ENCODE results near the gene RASSF5. TPM values are rescaled to one million over a fixed set of nuclear protein-coding genes. Genes with fewer than 3 reads are reported as not detected.

RASSF5 gene
- total RNA-seq, 2 experiments from 2014 or later, result 257 to 258 TPM

- Mint-ChIP-seq H3K27ac (no peak overlapping the region), H3K36me3 (ENCODE audit: low read depth) (peaks cover 9% of the 10 kb centered on the region), H3K4me3 (no peak overlapping the region), H3K9me3 (no peaks in the 10 kb centered on the region), H3K4me1 (ENCODE audit: low read depth) (no peaks in the 10 kb centered on the region), H3K27me3 (ENCODE audit: low read depth) (no peaks in the 10 kb centered on the region)
- CTCF ChIA-PET, result interaction anchor here (0.7 to 8.7 kb wide), 47 partner anchors 7 to 492 kb away, joined by 3 to 93 read pairs (median 4); partner anchors contain the start of genes DYRK3 and IKBKE
- intact Hi-C loops (cut with micrococcal nuclease), result loop anchor here (1.0 to 10.0 kb wide), 9 partner anchors 17 to 495 kb away; partner anchors contain the start of genes DYRK3 and RASSF5
- DNase-seq, result peak; percentile 87
Observed at GRCh38 chr1:206489980-206490770, 17.2 kb upstream of the RASSF5 start.

- no peaks in the 10 kb centered on the region for H3K27me3 Mint-ChIP-seq (ENCODE audit: low read depth)
- intact Hi-C loops (cut with micrococcal nuclease), result loop anchor here (1.0 to 10.0 kb wide), 9 partner anchors 16 to 494 kb away; partner anchors contain the start of genes DYRK3 and RASSF5
- no peaks in the 10 kb centered on the region for H3K4me1 Mint-ChIP-seq (ENCODE audit: low read depth)
- DNase-seq, result no peak
- peaks cover 9% of the 10 kb centered on the region for H3K36me3 Mint-ChIP-seq (ENCODE audit: low read depth)
- H3K4me3 Mint-ChIP-seq, result no peak overlapping the region
- no peaks in the 10 kb centered on the region for H3K9me3 Mint-ChIP-seq
- CTCF ChIA-PET, result interaction anchor here (0.6 to 8.7 kb wide), 39 partner anchors 8 to 507 kb away, joined by 3 to 93 read pairs (median 4); no protein-coding TSS in a partner anchor
- peak overlapping the region; percentile 39 for H3K27ac Mint-ChIP-seq
Observed at GRCh38 chr1:206490771-206491405, 16.4 kb upstream of the RASSF5 start.

- H3K36me3 Mint-ChIP-seq (ENCODE audit: low read depth), result peaks cover 9% of the 10 kb centered on the region
- no peaks in the 10 kb centered on the region for H3K27me3 Mint-ChIP-seq (ENCODE audit: low read depth)
- H3K4me1 Mint-ChIP-seq (ENCODE audit: low read depth), result peaks cover 7% of the 10 kb centered on the region
- intact Hi-C loops (cut with micrococcal nuclease), result loop anchor here (2.0 to 10.0 kb wide), 6 partner anchors 15 to 493 kb away; partner anchors contain the start of gene RASSF5
- no peak for DNase-seq
- no peak overlapping the region for H3K4me3 Mint-ChIP-seq
- H3K27ac Mint-ChIP-seq, result peak overlapping the region; percentile 39
- no peaks in the 10 kb centered on the region for H3K9me3 Mint-ChIP-seq
- CTCF ChIA-PET, result interaction anchor here (0.9 to 8.7 kb wide), 12 partner anchors 8 to 172 kb away, joined by 3 to 93 read pairs (median 6); no protein-coding TSS in a partner anchor
Observed at GRCh38 chr1:206491616-206492015, 15.7 kb upstream of the RASSF5 start.

- Mint-ChIP-seq H3K4me3 (no peak overlapping the region), H3K36me3 (ENCODE audit: low read depth) (peaks cover 9% of the 10 kb centered on the region), H3K4me1 (ENCODE audit: low read depth) (peaks cover 9% of the 10 kb centered on the region), H3K27ac (no peak overlapping the region), H3K9me3 (no peaks in the 10 kb centered on the region), H3K27me3 (ENCODE audit: low read depth) (no peaks in the 10 kb centered on the region)
- no peak for DNase-seq
- intact Hi-C loops (cut with micrococcal nuclease), result loop anchor here (5.0 to 10.0 kb wide), 3 partner anchors 235 to 492 kb away; no protein-coding TSS in a partner anchor
- CTCF ChIA-PET, result interaction anchor here (0.6 to 8.7 kb wide), 4 partner anchors 14 to 171 kb away, joined by 3 to 93 read pairs (median 8); no protein-coding TSS in a partner anchor
Observed at GRCh38 chr1:206492589-206492988, 14.7 kb upstream of the RASSF5 start.

- Mint-ChIP-seq H3K27ac (no peak overlapping the region), H3K4me3 (no peak overlapping the region), H3K9me3 (no peaks in the 10 kb centered on the region), H3K4me1 (ENCODE audit: low read depth) (peaks cover 9% of the 10 kb centered on the region), H3K27me3 (ENCODE audit: low read depth) (no peaks in the 10 kb centered on the region), H3K36me3 (ENCODE audit: low read depth) (peaks cover 9% of the 10 kb centered on the region)
- no peak for DNase-seq
- CTCF ChIA-PET, result interaction anchor here (0.6 to 8.7 kb wide), 7 partner anchors 12 to 170 kb away, joined by 3 to 93 read pairs (median 4); partner anchors contain the start of gene IKBKE
- intact Hi-C loops (cut with micrococcal nuclease), result loop anchor here (5.0 to 10.0 kb wide), 3 partner anchors 234 to 492 kb away; no protein-coding TSS in a partner anchor
Observed at GRCh38 chr1:206493279-206493678, 14.1 kb upstream of the RASSF5 start.

- H3K9me3 Mint-ChIP-seq, result no peaks in the 10 kb centered on the region
- H3K4me3 Mint-ChIP-seq, result no peak overlapping the region
- no peaks in the 10 kb centered on the region for H3K27me3 Mint-ChIP-seq (ENCODE audit: low read depth)
- peaks cover 9% of the 10 kb centered on the region for H3K36me3 Mint-ChIP-seq (ENCODE audit: low read depth)
- DNase-seq, result no peak
- CTCF ChIA-PET, result interaction anchor here (0.8 to 8.7 kb wide), 5 partner anchors 11 to 169 kb away, joined by 4 to 93 read pairs (median 7); partner anchors contain the start of gene RASSF5
- peak overlapping the region; percentile 11 for H3K27ac Mint-ChIP-seq
- intact Hi-C loops (cut with micrococcal nuclease), result loop anchor here (10.0 kb wide), 1 partner anchor 490 kb away; no protein-coding TSS in a partner anchor
- H3K4me1 Mint-ChIP-seq (ENCODE audit: low read depth), result peaks cover 9% of the 10 kb centered on the region
Observed at GRCh38 chr1:206495011-206495461, 12.3 kb upstream of the RASSF5 start.

GRCh38 chr1:206495493-206496046, 11.8 kb upstream of the RASSF5 start:
- CTCF ChIA-PET, result interaction anchor here (0.8 to 8.7 kb wide), 5 partner anchors 11 to 168 kb away, joined by 4 to 93 read pairs (median 7); partner anchors contain the start of gene RASSF5

GRCh38 chr1:206496131-206496793, 11.1 kb upstream of the RASSF5 start:
- CTCF ChIA-PET, result interaction anchor here (0.8 to 8.7 kb wide), 6 partner anchors 10 to 168 kb away, joined by 3 to 93 read pairs (median 6); partner anchors contain the start of gene RASSF5

More at GRCh38 chr1:206495493-206496046, 11.8 kb upstream of the RASSF5 start:
- Mint-ChIP-seq H3K27me3 (ENCODE audit: low read depth) (no peaks in the 10 kb centered on the region), H3K9me3 (no peaks in the 10 kb centered on the region), H3K4me3 (no peak overlapping the region), H3K36me3 (ENCODE audit: low read depth) (peaks cover 9% of the 10 kb centered on the region), H3K4me1 (ENCODE audit: low read depth) (peaks cover 9% of the 10 kb centered on the region), H3K27ac (no peak overlapping the region)
- intact Hi-C loops (cut with micrococcal nuclease), result loop anchor here (10.0 kb wide), 1 partner anchor 489 kb away; no protein-coding TSS in a partner anchor
- DNase-seq, result no peak

GRCh38 chr1:206497363-206497762, 10.0 kb upstream of the RASSF5 start:
- no peaks in the 10 kb centered on the region for H3K27me3 Mint-ChIP-seq (ENCODE audit: low read depth)
- H3K9me3 Mint-ChIP-seq, result no peaks in the 10 kb centered on the region
- no peak for DNase-seq
- no peak overlapping the region for H3K4me3 Mint-ChIP-seq
- CTCF ChIA-PET, result interaction anchor here (0.6 to 3.6 kb wide), 6 partner anchors 8 to 229 kb away, joined by 3 to 12 read pairs (median 4); no protein-coding TSS in a partner anchor
- H3K4me1 Mint-ChIP-seq (ENCODE audit: low read depth), result peaks cover 14% of the 10 kb centered on the region
- H3K36me3 Mint-ChIP-seq (ENCODE audit: low read depth), result peaks cover 3% of the 10 kb centered on the region
- intact Hi-C loops (cut with micrococcal nuclease), result loop anchor here (10.0 kb wide), 1 partner anchor 487 kb away; no protein-coding TSS in a partner anchor
- peak overlapping the region; percentile 48 for H3K27ac Mint-ChIP-seq

More at GRCh38 chr1:206496131-206496793, 11.1 kb upstream of the RASSF5 start:
- no peak for DNase-seq
- Mint-ChIP-seq H3K4me1 (ENCODE audit: low read depth) (peaks cover 11% of the 10 kb centered on the region), H3K36me3 (ENCODE audit: low read depth) (peaks cover 8% of the 10 kb centered on the region), H3K9me3 (no peaks in the 10 kb centered on the region), H3K27ac (peak overlapping the region; percentile 21), H3K27me3 (ENCODE audit: low read depth) (no peaks in the 10 kb centered on the region), H3K4me3 (no peak overlapping the region)
- intact Hi-C loops (cut with micrococcal nuclease), result loop anchor here (10.0 kb wide), 1 partner anchor 489 kb away; no protein-coding TSS in a partner anchor

- DNase-seq, result no peak
- H3K4me1 Mint-ChIP-seq (ENCODE audit: low read depth), result peaks cover 14% of the 10 kb centered on the region
- H3K4me3 Mint-ChIP-seq, result no peak overlapping the region
- peaks cover 3% of the 10 kb centered on the region for H3K36me3 Mint-ChIP-seq (ENCODE audit: low read depth)
- no peak overlapping the region for H3K27ac Mint-ChIP-seq
- H3K27me3 Mint-ChIP-seq (ENCODE audit: low read depth), result no peaks in the 10 kb centered on the region
- CTCF ChIA-PET, result interaction anchor here (0.6 to 1.6 kb wide), 5 partner anchors 8 to 228 kb away, joined by 4 to 6 read pairs (median 4); no protein-coding TSS in a partner anchor
- H3K9me3 Mint-ChIP-seq, result no peaks in the 10 kb centered on the region
- intact Hi-C loops (cut with micrococcal nuclease), result loop anchor here (10.0 kb wide), 1 partner anchor 487 kb away; no protein-coding TSS in a partner anchor
Observed at GRCh38 chr1:206497774-206498173, 9.6 kb upstream of the RASSF5 start.
